Prostate gland (tissue), 2 donors: Measurements from ENCODE around the gene PARP11. TPM values are rescaled to one million over a fixed set of nuclear protein-coding genes. Genes with fewer than 3 reads are reported as not detected.

Experiments used
- DNase-seq: peaks from one replicate; pipeline ENCODE4 v3.0.0-alpha.2; 2019; ENCODE audit warnings: low spot score
- H3K27ac ChIP-seq, 2 donors: fragments of 200-600 bp; sonication (generic); 2 replicates each; pipeline ENCODE4 v1.5.1; 2017 to 2019
- H3K27me3 ChIP-seq: fragments of 200-600 bp; sonication (generic); replicated peaks from 2 replicates; pipeline ENCODE4 v1.5.1; 2019; ENCODE audit not compliant: insufficient read depth
- H3K36me3 ChIP-seq, 2 donors: fragments of 200-600 bp; sonication (generic); 1 replicate in 1 of 2; 2 replicates in 1 of 2; pipeline versions ENCODE4 v1.5.1 to v1.8.1; 2017 to 2019
- H3K4me1 ChIP-seq: fragments of 200-600 bp; sonication (generic); replicated peaks from 2 replicates; pipeline ENCODE4 v1.5.1; 2019
- H3K4me3 ChIP-seq, 2 donors: fragments of 200-600 bp; sonication (generic); 2 replicates each; pipeline ENCODE4 v1.5.1; 2017 to 2019
- H3K9me3 ChIP-seq: fragments of 200-600 bp; sonication (generic); 2 replicates; pipeline ENCODE4 v1.5.1; 2017
- CTCF ChIP-seq, 4 experiments: fragments of 200-600 bp in 2 of 4; fragments of 450-650 bp in 2 of 4; sonication (generic) in 2 of 4; IDR thresholded peaks; 1 replicate in 3 of 4; 2 replicates in 1 of 4; pipeline ENCODE4 v1.5.1; 2016 to 2019; ENCODE audit warnings: antibody characterized with exemption in 4 of 4, mild to moderate bottlenecking in 2 of 4, moderate library complexity in 2 of 4
- POLR2A ChIP-seq: fragments of 450-650 bp; IDR thresholded peaks from one replicate; pipeline ENCODE4 v1.6.1; 2016; ENCODE audit warnings: antibody characterized with exemption, mild to moderate bottlenecking
- POLR2AphosphoS5 ChIP-seq: sonication (generic); formaldehyde crosslinking; IDR thresholded peaks from one replicate; pipeline ENCODE4 v1.6.1; 2017; ENCODE audit warnings: antibody characterized with exemption
- WGBS: methylation state at CpG from one replicate; pipeline ENCODE4 v1.1.5; 2018; 5-methylcytosine and 5-hydroxymethylcytosine counted together
- intact Hi-C: fragments of 100-400 bp; cut with DNase I; formaldehyde crosslinking; loops from one replicate; pipeline ENCODE4 v1.14.2; 2022
- total RNA-seq, 2 donors: library from RNA; depleted of rRNA; stranded (reverse); fragments of >200 nt; gene quantifications; one replicate each; pipeline ENCODE4 v1.1.0, GENCODE V29; 2016

The PARP11 gene
- total RNA-seq, 2 donors from 2014 or later = 19.6 to 26.8 TPM

DNA sequence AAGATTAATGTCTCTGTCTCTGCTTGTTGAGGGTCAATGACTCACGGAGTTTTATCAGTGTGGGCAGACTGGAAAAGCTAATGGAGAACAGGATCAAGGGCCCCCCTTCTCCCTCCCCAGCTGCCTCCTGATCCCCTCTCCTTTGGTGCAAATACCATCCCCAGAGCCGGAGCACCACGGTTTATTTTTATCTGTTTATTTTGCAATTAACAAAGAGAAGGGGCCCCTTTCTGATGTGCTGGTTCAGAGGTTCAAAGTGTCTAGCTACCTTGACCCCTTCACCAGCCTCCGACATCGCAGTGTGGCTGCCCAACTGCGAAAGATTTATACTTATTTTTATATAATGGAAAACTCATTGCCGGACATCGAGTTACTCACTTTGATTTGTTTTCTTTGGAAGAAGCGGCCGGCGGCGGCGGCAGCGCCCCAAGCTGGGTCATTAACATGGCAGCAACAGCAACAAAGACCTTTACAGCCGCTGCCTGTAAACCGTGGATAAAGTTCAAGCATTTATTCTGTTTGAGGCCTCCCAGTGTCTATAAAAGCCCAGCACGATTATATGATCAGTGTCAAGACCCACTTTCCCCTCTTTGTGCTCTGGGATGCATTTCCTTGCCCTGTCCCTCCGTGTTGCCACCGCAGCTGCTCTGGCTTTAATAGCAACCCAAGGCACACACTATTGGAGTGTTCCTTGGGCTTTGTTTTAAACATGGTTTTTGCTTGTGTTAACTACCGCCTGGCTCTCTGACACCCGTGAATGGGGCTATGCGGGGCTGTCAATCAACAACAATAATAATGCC, 47.4 kb upstream of the PARP11 start:
- no peaks in the 10 kb centered on the region for H3K4me1 ChIP-seq
- no peak overlapping the region for H3K4me3 ChIP-seq
- H3K27ac ChIP-seq = no peak overlapping the region
- H3K27me3 ChIP-seq = no peaks in the 10 kb centered on the region
- WGBS = 41% methylated on average over 22 of the region's 22 CpGs
- H3K36me3 ChIP-seq = no peaks in the 10 kb centered on the region
- TF ChIP-seq POLR2AphosphoS5 = no peak
- TF ChIP-seq POLR2A = no peak
- no peak for TF ChIP-seq CTCF (IDR thresholded peaks at IDR 0.05)
- intact Hi-C loops = no loop called here
- no peak for DNase-seq
- H3K9me3 ChIP-seq = no peaks in the 10 kb centered on the region

DNA sequence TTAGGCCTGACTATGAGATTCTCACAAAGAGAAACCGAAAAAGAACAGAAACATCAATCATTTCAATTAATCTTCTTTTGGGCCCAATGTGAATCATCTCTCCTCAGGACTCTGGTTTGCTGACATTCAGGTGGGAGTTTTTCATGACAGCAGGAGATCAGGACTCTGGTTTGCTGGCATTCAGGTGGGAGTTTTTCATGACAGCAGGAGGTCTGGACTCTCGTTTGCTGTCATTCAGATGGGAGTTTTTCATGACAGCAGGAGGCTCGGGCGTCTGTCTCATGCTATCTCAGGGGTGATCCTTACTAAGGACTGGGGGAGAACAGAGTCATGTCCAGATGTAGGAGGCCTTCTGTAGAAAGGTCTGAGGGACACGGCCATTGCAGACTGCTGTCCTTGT, 40.1 kb upstream of the PARP11 start:
- intact Hi-C loops = no loop called here
- no peak for DNase-seq
- Histone ChIP-seq H3K27me3 (no peaks in the 10 kb centered on the region), H3K27ac (no peak overlapping the region), H3K9me3 (no peaks in the 10 kb centered on the region), H3K4me3 (no peak overlapping the region), H3K4me1 (no peaks in the 10 kb centered on the region), H3K36me3 (no peaks in the 10 kb centered on the region)
- TF ChIP-seq CTCF (IDR thresholded peaks at IDR 0.05) (no peak), POLR2AphosphoS5 (no peak), POLR2A (no peak)
- 78% methylated on average over 5 of the region's 5 CpGs for WGBS

DNA sequence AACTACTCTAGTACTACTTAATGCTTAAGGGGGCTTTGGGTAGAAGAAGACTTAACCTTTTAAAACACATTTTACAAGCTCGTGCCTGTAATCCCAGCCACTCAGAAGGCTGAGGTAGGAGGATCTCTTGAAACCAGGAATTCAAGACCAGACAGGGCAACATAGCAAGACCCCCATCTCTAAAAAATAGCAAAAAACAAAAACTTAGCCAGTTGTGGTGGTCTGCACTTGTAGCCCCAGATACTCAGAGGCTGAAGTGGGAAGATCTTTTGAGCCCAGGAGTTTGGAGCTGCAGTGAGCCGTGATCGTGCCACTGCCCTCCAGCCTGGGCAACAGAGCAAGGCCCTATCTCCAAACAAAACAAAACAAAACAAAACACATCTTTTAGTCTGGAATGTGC, 39.7 kb upstream of the PARP11 start:
- Histone ChIP-seq H3K27me3 (no peaks in the 10 kb centered on the region), H3K9me3 (no peaks in the 10 kb centered on the region), H3K4me3 (no peak overlapping the region), H3K27ac (no peak overlapping the region), H3K4me1 (no peaks in the 10 kb centered on the region), H3K36me3 (no peaks in the 10 kb centered on the region)
- TF ChIP-seq POLR2AphosphoS5 (no peak), POLR2A (no peak), CTCF (IDR thresholded peaks at IDR 0.05) (no peak)
- 95% methylated on average over 3 of the region's 3 CpGs for WGBS
- intact Hi-C loops = no loop called here
- DNase-seq = no peak

DNA sequence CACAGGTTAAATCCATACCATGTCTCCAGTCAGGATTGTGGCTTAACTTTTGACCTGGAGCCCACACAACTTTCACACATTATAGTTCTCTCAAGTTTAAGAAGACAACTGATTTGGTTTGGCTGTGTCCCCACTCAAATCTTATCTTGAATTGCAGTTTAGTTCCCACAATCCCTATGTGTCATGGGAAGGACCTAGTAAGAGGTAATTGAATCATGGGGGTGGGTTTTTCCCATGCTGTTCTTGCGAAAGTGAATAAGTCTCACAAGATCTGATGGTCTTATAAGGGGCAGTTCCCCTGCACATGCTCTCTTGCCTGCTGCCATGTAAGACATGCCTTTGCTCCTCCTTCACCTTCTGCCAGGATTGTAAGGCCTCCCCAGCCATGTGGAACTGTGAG, 38.2 kb upstream of the PARP11 start:
- no peak overlapping the region for H3K27ac ChIP-seq
- DNase-seq = no peak
- no peaks in the 10 kb centered on the region for H3K27me3 ChIP-seq
- intact Hi-C loops = no loop called here
- H3K4me3 ChIP-seq = no peak overlapping the region
- H3K4me1 ChIP-seq = no peaks in the 10 kb centered on the region
- WGBS = 100% methylated on average over 1 of the region's 1 CpG
- no peaks in the 10 kb centered on the region for H3K9me3 ChIP-seq
- TF ChIP-seq POLR2AphosphoS5 (no peak), CTCF (IDR thresholded peaks at IDR 0.05) (no peak), POLR2A (no peak)
- no peaks in the 10 kb centered on the region for H3K36me3 ChIP-seq

GRCh38 chr12:3905664-3906063, 32.5 kb upstream of the PARP11 start:
- intact Hi-C loops = no loop called here
- no peaks in the 10 kb centered on the region for H3K4me1 ChIP-seq
- no peaks in the 10 kb centered on the region for H3K9me3 ChIP-seq
- H3K4me3 ChIP-seq = no peak overlapping the region
- TF ChIP-seq POLR2A (no peak), CTCF (IDR thresholded peaks at IDR 0.05) (no peak), POLR2AphosphoS5 (no peak)
- WGBS = 87% methylated on average over 5 of the region's 5 CpGs
- H3K27ac ChIP-seq = no peak overlapping the region
- no peak for DNase-seq
- H3K36me3 ChIP-seq = no peaks in the 10 kb centered on the region
- H3K27me3 ChIP-seq = no peaks in the 10 kb centered on the region
